ENCODE data around the gene ATP5F1D. TPM values are rescaled to one million over a fixed set of nuclear protein-coding genes. Genes with fewer than 3 reads are reported as not detected.

The ATP5F1D gene
- total and polyA plus RNA-seq, 2 experiments from 2014 or later, result 139 to 396 TPM

DNA sequence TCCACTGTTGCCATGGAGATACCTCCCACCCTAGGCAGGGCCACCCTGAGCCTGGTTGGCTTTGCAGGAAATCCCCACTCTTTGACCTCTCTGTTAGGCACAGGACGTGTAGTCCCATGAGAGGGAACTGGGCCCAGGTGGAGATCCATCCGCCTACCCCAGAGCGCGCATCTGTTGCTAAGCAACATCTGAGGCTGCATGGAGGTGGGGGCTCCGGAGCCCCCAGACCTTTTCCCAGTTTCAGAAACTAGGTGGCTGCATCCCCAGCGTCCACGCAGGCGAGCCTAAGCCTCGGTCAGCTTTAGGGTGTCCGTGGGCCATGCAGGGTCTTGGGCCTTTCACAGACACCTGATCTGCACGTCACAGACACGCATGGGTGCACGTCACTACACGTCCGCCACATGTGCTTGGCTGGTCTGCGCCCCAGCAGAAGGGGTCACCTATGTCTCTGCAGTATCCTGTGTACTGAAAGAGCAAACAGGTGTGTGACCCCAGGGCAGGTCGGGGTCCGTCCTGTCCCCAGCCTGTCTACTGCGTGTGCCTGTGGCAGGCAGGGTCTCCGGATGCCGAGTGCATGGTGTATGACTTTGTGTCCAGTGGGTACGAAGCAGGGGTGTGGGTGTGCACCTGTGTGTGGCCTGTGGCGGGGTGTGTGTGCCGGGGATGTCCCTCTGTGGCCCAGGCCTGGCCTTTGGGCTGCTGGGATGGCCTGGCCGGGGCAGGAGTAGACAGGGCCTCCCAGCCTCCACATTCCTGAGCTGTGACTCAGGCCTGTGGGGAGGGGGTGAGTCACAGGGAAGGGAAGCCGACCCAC, 23.5 kb downstream of the ATP5F1D start:
- Mint-ChIP-seq H3K27me3 (ENCODE audit: insufficient read depth, low read depth, poor library complexity) (peaks cover 46% of the 10 kb centered on the region), H3K4me1 (peaks cover 49% of the 10 kb centered on the region)
- no peak overlapping the region for H3K27ac ChIP-seq (ENCODE audit: low read depth)

More for the DNA sequence above, 23.5 kb downstream of the ATP5F1D start:
- H3K27me3 ChIP-seq (ENCODE audit: insufficient read depth), result peaks cover 10% of the 10 kb centered on the region; the same call in 1 of the 2 replicates
- peak overlapping the region; percentile 43; the same call in 1 of the 2 replicates for H3K4me3 ChIP-seq
- no peak overlapping the region for H2AFZ ChIP-seq
- Mint-ChIP-seq H3K9me3 (peaks cover 2% of the 10 kb centered on the region), H3K4me3 (peak overlapping the region; percentile 52), H3K27ac (peak overlapping the region; percentile 96), H3K36me3 (ENCODE audit: low read depth) (peaks cover 13% of the 10 kb centered on the region)
- H3K9me2 ChIP-seq (ENCODE audit: insufficient read depth), result no peaks in the 10 kb centered on the region
- H3K4me2 ChIP-seq, result peak overlapping the region; percentile 71
- H4K20me1 ChIP-seq (replicated peaks; ENCODE audit: insufficient read depth), result 0 out of 2 replicates have a peak, but pooled peaks cover 4% of the 10 kb centered on the region
- ATAC-seq (peak; percentile 9), DNase-seq (ENCODE audit: low spot score) (peak; percentile 87)
- H3K79me2 ChIP-seq (replicated peaks; ENCODE audit: insufficient read depth), result peaks cover 9% of the 10 kb centered on the region
- H3K4me1 ChIP-seq (ENCODE audit: insufficient read depth), result peaks cover 46% of the 10 kb centered on the region
- H3K36me3 ChIP-seq (ENCODE audit: insufficient read depth), result no peaks in the 10 kb centered on the region
- peaks cover 40% of the 10 kb centered on the region for H3F3A ChIP-seq (replicated peaks; ENCODE audit: low read depth)
- TF ChIP-seq, protein P1, sequence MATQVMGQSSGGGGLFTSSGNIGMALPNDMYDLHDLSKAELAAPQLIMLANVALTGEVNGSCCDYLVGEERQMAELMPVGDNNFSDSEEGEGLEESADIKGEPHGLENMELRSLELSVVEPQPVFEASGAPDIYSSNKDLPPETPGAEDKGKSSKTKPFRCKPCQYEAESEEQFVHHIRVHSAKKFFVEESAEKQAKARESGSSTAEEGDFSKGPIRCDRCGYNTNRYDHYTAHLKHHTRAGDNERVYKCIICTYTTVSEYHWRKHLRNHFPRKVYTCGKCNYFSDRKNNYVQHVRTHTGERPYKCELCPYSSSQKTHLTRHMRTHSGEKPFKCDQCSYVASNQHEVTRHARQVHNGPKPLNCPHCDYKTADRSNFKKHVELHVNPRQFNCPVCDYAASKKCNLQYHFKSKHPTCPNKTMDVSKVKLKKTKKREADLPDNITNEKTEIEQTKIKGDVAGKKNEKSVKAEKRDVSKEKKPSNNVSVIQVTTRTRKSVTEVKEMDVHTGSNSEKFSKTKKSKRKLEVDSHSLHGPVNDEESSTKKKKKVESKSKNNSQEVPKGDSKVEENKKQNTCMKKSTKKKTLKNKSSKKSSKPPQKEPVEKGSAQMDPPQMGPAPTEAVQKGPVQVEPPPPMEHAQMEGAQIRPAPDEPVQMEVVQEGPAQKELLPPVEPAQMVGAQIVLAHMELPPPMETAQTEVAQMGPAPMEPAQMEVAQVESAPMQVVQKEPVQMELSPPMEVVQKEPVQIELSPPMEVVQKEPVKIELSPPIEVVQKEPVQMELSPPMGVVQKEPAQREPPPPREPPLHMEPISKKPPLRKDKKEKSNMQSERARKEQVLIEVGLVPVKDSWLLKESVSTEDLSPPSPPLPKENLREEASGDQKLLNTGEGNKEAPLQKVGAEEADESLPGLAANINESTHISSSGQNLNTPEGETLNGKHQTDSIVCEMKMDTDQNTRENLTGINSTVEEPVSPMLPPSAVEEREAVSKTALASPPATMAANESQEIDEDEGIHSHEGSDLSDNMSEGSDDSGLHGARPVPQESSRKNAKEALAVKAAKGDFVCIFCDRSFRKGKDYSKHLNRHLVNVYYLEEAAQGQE (IDR thresholded peaks at IDR 0.05; ENCODE audit: unreplicated experiment), result no peak
- TF ChIP-seq, protein P2, sequence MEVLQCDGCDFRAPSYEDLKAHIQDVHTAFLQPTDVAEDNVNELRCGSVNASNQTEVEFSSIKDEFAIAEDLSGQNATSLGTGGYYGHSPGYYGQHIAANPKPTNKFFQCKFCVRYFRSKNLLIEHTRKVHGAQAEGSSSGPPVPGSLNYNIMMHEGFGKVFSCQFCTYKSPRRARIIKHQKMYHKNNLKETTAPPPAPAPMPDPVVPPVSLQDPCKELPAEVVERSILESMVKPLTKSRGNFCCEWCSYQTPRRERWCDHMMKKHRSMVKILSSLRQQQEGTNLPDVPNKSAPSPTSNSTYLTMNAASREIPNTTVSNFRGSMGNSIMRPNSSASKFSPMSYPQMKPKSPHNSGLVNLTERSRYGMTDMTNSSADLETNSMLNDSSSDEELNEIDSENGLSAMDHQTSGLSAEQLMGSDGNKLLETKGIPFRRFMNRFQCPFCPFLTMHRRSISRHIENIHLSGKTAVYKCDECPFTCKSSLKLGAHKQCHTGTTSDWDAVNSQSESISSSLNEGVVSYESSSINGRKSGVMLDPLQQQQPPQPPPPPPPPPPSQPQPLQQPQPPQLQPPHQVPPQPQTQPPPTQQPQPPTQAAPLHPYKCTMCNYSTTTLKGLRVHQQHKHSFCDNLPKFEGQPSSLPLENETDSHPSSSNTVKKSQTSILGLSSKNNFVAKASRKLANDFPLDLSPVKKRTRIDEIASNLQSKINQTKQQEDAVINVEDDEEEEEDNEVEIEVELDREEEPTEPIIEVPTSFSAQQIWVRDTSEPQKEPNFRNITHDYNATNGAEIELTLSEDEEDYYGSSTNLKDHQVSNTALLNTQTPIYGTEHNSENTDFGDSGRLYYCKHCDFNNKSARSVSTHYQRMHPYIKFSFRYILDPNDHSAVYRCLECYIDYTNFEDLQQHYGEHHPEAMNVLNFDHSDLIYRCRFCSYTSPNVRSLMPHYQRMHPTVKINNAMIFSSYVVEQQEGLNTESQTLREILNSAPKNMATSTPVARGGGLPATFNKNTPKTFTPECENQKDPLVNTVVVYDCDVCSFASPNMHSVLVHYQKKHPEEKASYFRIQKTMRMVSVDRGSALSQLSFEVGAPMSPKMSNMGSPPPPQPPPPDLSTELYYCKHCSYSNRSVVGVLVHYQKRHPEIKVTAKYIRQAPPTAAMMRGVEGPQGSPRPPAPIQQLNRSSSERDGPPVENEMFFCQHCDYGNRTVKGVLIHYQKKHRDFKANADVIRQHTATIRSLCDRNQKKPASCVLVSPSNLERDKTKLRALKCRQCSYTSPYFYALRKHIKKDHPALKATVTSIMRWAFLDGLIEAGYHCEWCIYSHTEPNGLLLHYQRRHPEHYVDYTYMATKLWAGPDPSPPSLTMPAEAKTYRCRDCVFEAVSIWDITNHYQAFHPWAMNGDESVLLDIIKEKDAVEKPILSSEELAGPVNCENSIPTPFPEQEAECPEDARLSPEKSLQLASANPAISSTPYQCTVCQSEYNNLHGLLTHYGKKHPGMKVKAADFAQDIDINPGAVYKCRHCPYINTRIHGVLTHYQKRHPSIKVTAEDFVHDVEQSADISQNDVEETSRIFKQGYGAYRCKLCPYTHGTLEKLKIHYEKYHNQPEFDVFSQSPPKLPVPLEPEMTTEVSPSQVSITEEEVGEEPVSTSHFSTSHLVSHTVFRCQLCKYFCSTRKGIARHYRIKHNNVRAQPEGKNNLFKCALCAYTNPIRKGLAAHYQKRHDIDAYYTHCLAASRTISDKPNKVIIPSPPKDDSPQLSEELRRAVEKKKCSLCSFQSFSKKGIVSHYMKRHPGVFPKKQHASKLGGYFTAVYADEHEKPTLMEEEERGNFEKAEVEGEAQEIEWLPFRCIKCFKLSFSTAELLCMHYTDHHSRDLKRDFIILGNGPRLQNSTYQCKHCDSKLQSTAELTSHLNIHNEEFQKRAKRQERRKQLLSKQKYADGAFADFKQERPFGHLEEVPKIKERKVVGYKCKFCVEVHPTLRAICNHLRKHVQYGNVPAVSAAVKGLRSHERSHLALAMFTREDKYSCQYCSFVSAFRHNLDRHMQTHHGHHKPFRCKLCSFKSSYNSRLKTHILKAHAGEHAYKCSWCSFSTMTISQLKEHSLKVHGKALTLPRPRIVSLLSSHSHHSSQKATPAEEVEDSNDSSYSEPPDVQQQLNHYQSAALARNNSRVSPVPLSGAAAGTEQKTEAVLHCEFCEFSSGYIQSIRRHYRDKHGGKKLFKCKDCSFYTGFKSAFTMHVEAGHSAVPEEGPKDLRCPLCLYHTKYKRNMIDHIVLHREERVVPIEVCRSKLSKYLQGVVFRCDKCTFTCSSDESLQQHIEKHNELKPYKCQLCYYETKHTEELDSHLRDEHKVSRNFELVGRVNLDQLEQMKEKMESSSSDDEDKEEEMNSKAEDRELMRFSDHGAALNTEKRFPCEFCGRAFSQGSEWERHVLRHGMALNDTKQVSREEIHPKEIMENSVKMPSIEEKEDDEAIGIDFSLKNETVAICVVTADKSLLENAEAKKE (CRISPR knock-in tag; IDR thresholded peaks at IDR 0.05), result no peak
- TF ChIP-seq POLR2AphosphoS5 (IDR thresholded peaks at IDR 0.05; ENCODE audit: low read depth) (no peak; the same call in 1 of the 2 replicates), EZH2 (IDR thresholded peaks at IDR 0.05; ENCODE audit: low read depth, unreplicated experiment) (no peak), CREB1 (CRISPR knock-in tag; IDR thresholded peaks at IDR 0.05; ENCODE audit: low read depth) (0 out of 2 replicates have a peak, but pooled peaks have one; percentile 15), EZH2phosphoT487 (IDR thresholded peaks at IDR 0.05; ENCODE audit: unreplicated experiment) (no peak), NANOG (IDR thresholded peaks at IDR 0.05; ENCODE audit: borderline replicate concordance) (no peak), JUNB (IDR thresholded peaks at IDR 0.05; ENCODE audit: unreplicated experiment) (peak; percentile 43), STAT1 (IDR thresholded peaks at IDR 0.05; ENCODE audit: unreplicated experiment) (no peak)
- TF ChIP-seq, protein P3, sequence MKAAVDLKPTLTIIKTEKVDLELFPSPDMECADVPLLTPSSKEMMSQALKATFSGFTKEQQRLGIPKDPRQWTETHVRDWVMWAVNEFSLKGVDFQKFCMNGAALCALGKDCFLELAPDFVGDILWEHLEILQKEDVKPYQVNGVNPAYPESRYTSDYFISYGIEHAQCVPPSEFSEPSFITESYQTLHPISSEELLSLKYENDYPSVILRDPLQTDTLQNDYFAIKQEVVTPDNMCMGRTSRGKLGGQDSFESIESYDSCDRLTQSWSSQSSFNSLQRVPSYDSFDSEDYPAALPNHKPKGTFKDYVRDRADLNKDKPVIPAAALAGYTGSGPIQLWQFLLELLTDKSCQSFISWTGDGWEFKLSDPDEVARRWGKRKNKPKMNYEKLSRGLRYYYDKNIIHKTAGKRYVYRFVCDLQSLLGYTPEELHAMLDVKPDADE (IDR thresholded peaks at IDR 0.05), result no peak

All from GM23338 (cell line).